Uterus (tissue), 4 donors: Measurements from ENCODE around the gene ZNF202. TPM values are rescaled to one million over a fixed set of nuclear protein-coding genes. Genes with fewer than 3 reads are reported as not detected.
"Not testable (repeated sequence)": the region's sequence is repeated elsewhere in the genome, so short reads cannot be mapped to it uniquely, and the experiment has no call there.

Experiments used
- DNase-seq, 2 donors: peaks; one replicate each; pipeline ENCODE4 v3.0.0-alpha.2; 2019 to 2020
- H3K27ac ChIP-seq, 2 donors: fragments of 200-600 bp; sonication (generic); 1 replicate in 1 of 2; 2 replicates in 1 of 2; pipeline ENCODE4 v1.5.1; 2016 to 2018
- H3K27me3 ChIP-seq, 2 donors: fragments of 200-600 bp; sonication (generic); one replicate each; pipeline ENCODE4 v1.5.1; 2018 to 2019; ENCODE audit warnings: control low read depth in 1 of 2
- H3K36me3 ChIP-seq, 2 donors: fragments of 200-600 bp; sonication (generic); one replicate each; pipeline ENCODE4 v1.5.1; 2019; ENCODE audit warnings: control low read depth in 1 of 2
- H3K4me1 ChIP-seq, 2 donors: fragments of 200-600 bp; sonication (generic); one replicate each; pipeline ENCODE4 v1.5.1; 2018 to 2019; ENCODE audit warnings: control low read depth in 1 of 2
- H3K4me3 ChIP-seq, 2 donors: fragments of 200-600 bp; sonication (generic); 1 replicate in 1 of 2; 2 replicates in 1 of 2; pipeline ENCODE4 v1.5.1; 2018 to 2019; ENCODE audit warnings: mild to moderate bottlenecking in 1 of 2
- H3K9me3 ChIP-seq, 2 donors: fragments of 200-600 bp; sonication (generic); one replicate each; pipeline ENCODE4 v1.5.1; 2019; ENCODE audit warnings: control low read depth in 1 of 2
- CTCF ChIP-seq, 4 experiments: fragments of 200-600 bp in 2 of 4; fragments of 450-650 bp in 2 of 4; sonication (generic) in 2 of 4; IDR thresholded peaks; one replicate each; pipeline ENCODE4 v1.5.1; 2016 to 2019; ENCODE audit warnings: antibody characterized with exemption in 4 of 4, mild to moderate bottlenecking in 2 of 4, moderate library complexity in 1 of 4
- POLR2A ChIP-seq, 2 donors: fragments of 450-650 bp; IDR thresholded peaks; one replicate each; pipeline ENCODE4 v1.6.1; 2016; ENCODE audit warnings: antibody characterized with exemption in 2 of 2, mild to moderate bottlenecking in 1 of 2, moderate library complexity in 1 of 2
- intact Hi-C: fragments of 100-400 bp; cut with DNase I; formaldehyde crosslinking; loops from one replicate; pipeline ENCODE4 v1.15.1; 2023; ENCODE audit warnings: low total_unique reads
- total RNA-seq, 4 donors: library from RNA; depleted of rRNA in 3 of 4; stranded (reverse); fragments of >200 nt in 3 of 4; gene quantifications; one replicate each; pipeline versions ENCODE4 v1.1.0 to v1.2.4, GENCODE V29; 2014 to 2023
- donor health status: DM: yes; HTN: yes; CAD: no.

ZNF202 gene
- total RNA-seq, 4 donors from 2014 or later, result 0.77 to 23.3 (median 12.7) TPM

- Histone ChIP-seq H3K4me1 (no peaks in the 10 kb centered on the region), H3K27ac (no peak overlapping the region), H3K4me3 (no peak overlapping the region), H3K36me3 (no peaks in the 10 kb centered on the region), H3K9me3 (no peaks in the 10 kb centered on the region), H3K27me3 (no peaks in the 10 kb centered on the region)
- DNase-seq, result no peak
- intact Hi-C loops, result no loop called here
- TF ChIP-seq CTCF (IDR thresholded peaks at IDR 0.05), result no peak
- TF ChIP-seq POLR2A (IDR thresholded peaks at IDR 0.05), result no peak
Measured at GRCh38 chr11:123755344-123755743, 13.9 kb upstream of the ZNF202 start.

- H3K27ac ChIP-seq, result no peak within 1 kb of the TSS
- no peaks in the 10 kb centered on the region for H3K27me3 ChIP-seq
- no peak for DNase-seq
- no peaks in the 10 kb centered on the region for H3K9me3 ChIP-seq
- H3K4me1 ChIP-seq, result no peaks in the 10 kb centered on the region
- TF ChIP-seq POLR2A (IDR thresholded peaks at IDR 0.05) (no peak), CTCF (IDR thresholded peaks at IDR 0.05) (no peak)
- no peak within 1 kb of the TSS for H3K4me3 ChIP-seq
- H3K36me3 ChIP-seq, result no peaks in the 10 kb centered on the region
- intact Hi-C loops, result no loop called here
Measured at GRCh38 chr11:123754101-123754568, 12.7 kb upstream of the ZNF202 start, which contains the start of gene OR6X1. OR6X1 (minus strand) TSS chr11:123754518; CDS start chr11:123754518, 0 bp downstream.

GRCh38 chr11:123753110-123753509 is 11.7 kb upstream of the ZNF202 start:
- no peak for DNase-seq
- Histone ChIP-seq H3K9me3 (no peaks in the 10 kb centered on the region), H3K27ac (no peak overlapping the region), H3K4me3 (no peak overlapping the region), H3K4me1 (no peaks in the 10 kb centered on the region), H3K36me3 (no peaks in the 10 kb centered on the region), H3K27me3 (no peaks in the 10 kb centered on the region)
- TF ChIP-seq POLR2A (IDR thresholded peaks at IDR 0.05), result no peak
- TF ChIP-seq CTCF (IDR thresholded peaks at IDR 0.05), result no peak
- intact Hi-C loops, result no loop called here

- H3K27me3 ChIP-seq, result no peaks in the 10 kb centered on the region
- no peak overlapping the region for H3K4me3 ChIP-seq
- DNase-seq, result no peak
- H3K4me1 ChIP-seq, result no peaks in the 10 kb centered on the region
- TF ChIP-seq POLR2A (IDR thresholded peaks at IDR 0.05) (no peak), CTCF (IDR thresholded peaks at IDR 0.05) (no peak)
- no peak overlapping the region for H3K27ac ChIP-seq
- intact Hi-C loops, result no loop called here
- H3K9me3 ChIP-seq, result no peaks in the 10 kb centered on the region
- no peaks in the 10 kb centered on the region for H3K36me3 ChIP-seq
Measured at GRCh38 chr11:123751781-123752180, 10.3 kb upstream of the ZNF202 start.

- H3K27me3 ChIP-seq, H3K36me3 ChIP-seq, H3K9me3 ChIP-seq, H3K27ac ChIP-seq, DNase-seq, intact Hi-C loops, H3K4me3 ChIP-seq, H3K4me1 ChIP-seq: not testable (repeated sequence)
Measured at GRCh38 chr11:123748349-123748748, 6.9 kb upstream of the ZNF202 start.
